ENCODE results near the gene SAPCD2. TPM values are rescaled to one million over a fixed set of nuclear protein-coding genes. Genes with fewer than 3 reads are reported as not detected.

Gene SAPCD2
- total and polyA plus RNA-seq, 9 donors, result 0.10 to 0.62 (median 0.31) TPM; not detected in 2

- intact Hi-C loops (cut with DNase I), result no loop called here
- DNase-seq, result no peak
- H3K36me3 ChIP-seq, result no peaks in the 10 kb centered on the region
- H3K4me3 ChIP-seq, result no peak overlapping the region
- TF ChIP-seq, protein P1, sequence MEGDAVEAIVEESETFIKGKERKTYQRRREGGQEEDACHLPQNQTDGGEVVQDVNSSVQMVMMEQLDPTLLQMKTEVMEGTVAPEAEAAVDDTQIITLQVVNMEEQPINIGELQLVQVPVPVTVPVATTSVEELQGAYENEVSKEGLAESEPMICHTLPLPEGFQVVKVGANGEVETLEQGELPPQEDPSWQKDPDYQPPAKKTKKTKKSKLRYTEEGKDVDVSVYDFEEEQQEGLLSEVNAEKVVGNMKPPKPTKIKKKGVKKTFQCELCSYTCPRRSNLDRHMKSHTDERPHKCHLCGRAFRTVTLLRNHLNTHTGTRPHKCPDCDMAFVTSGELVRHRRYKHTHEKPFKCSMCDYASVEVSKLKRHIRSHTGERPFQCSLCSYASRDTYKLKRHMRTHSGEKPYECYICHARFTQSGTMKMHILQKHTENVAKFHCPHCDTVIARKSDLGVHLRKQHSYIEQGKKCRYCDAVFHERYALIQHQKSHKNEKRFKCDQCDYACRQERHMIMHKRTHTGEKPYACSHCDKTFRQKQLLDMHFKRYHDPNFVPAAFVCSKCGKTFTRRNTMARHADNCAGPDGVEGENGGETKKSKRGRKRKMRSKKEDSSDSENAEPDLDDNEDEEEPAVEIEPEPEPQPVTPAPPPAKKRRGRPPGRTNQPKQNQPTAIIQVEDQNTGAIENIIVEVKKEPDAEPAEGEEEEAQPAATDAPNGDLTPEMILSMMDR (IDR thresholded peaks at IDR 0.05), result no peak
- TF ChIP-seq EP300 (IDR thresholded peaks at IDR 0.05), result no peak
- TF ChIP-seq POLR2A (IDR thresholded peaks at IDR 0.05), result no peak
- no peaks in the 10 kb centered on the region for H3K4me1 ChIP-seq (ENCODE audit: insufficient read depth)
- H3K27ac ChIP-seq, result no peak overlapping the region
- H3K27me3 ChIP-seq, result peaks cover 4% of the 10 kb centered on the region
- H3K9me3 ChIP-seq, result no peaks in the 10 kb centered on the region
- WGBS, 3 donors, result 74 to 95% (median 82%) methylated on average over 2 of the region's 2 CpGs
Measured at GRCh38 chr9:137071282-137071681, 925 bp upstream of the SAPCD2 start.

- Histone ChIP-seq H3K36me3 (no peaks in the 10 kb centered on the region), H3K9me3 (no peaks in the 10 kb centered on the region), H3K4me1 (ENCODE audit: insufficient read depth) (no peaks in the 10 kb centered on the region), H3K27ac (no peak overlapping the region), H3K4me3 (no peak overlapping the region), H3K27me3 (peaks cover 4% of the 10 kb centered on the region)
- DNase-seq, result no peak
- intact Hi-C loops (cut with DNase I), result no loop called here
- TF ChIP-seq, protein P1 (IDR thresholded peaks at IDR 0.05), result no peak
- no peak for TF ChIP-seq EP300 (IDR thresholded peaks at IDR 0.05)
- no peak for TF ChIP-seq POLR2A (IDR thresholded peaks at IDR 0.05)
- 21 to 24% (median 23%) methylated on average over 6 of the region's 6 CpGs for WGBS, 3 donors
Measured at GRCh38 chr9:137070906-137071275, 534 bp upstream of the SAPCD2 start.

DNA sequence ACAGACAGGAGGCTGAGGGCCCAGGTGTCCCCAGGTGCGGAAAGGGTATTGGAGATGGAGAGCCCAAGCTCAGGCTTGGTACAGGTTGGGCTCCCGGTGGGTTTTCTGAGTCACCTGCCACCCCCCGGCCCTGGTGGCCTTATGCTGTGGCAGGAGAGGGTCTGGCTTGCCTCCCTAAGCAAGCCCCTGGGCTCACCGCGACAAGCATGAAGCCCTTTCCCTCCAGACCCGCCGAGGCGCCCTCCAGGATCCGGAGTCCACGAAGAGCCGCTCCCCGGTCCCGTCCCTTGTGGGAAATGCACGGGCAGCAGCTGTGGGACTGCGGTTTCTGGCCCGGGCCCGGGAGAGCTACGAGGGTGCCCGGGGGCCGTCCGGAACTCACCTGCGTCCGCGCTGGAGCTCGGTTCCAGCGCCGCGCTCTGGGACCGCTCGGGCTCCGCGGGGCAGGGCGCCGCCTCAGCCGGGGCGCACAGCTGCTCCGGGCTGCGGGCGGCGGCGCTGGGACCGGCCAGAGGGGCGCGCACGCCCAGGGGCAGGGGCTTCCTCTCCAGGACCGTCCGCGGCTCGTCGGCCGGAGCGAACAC lies 757 bp downstream of the SAPCD2 start:
- intact Hi-C loops (cut with DNase I), result loop anchor here in 1 of 4 donors (5.0 kb wide), 1 partner anchor 42 kb away; the partner anchor contains the start of gene ABCA2
- Histone ChIP-seq H3K9me3 (no peaks in the 10 kb centered on the region), H3K4me3 (no peak overlapping the region), H3K27ac (no peak overlapping the region), H3K4me1 (ENCODE audit: insufficient read depth) (no peaks in the 10 kb centered on the region), H3K36me3 (no peaks in the 10 kb centered on the region), H3K27me3 (peaks cover 4% of the 10 kb centered on the region)
- WGBS, 3 donors, result 4 to 13% (median 5%) methylated on average over 9 to 52 of the region's 52 CpGs
- no peak for DNase-seq
- TF ChIP-seq, protein P1 (IDR thresholded peaks at IDR 0.05), result no peak
- no peak for TF ChIP-seq POLR2A (IDR thresholded peaks at IDR 0.05)

GRCh38 chr9:137068539-137069507 lies 1.5 kb downstream of the SAPCD2 start:
- Histone ChIP-seq H3K36me3 (no peaks in the 10 kb centered on the region), H3K27ac (no peak overlapping the region), H3K27me3 (peaks cover 4% of the 10 kb centered on the region), H3K4me3 (no peak overlapping the region), H3K4me1 (ENCODE audit: insufficient read depth) (no peaks in the 10 kb centered on the region), H3K9me3 (no peaks in the 10 kb centered on the region)
- WGBS, 3 donors, result 83 to 87% (median 85%) methylated on average over 17 of the region's 17 CpGs
- TF ChIP-seq EP300 (IDR thresholded peaks at IDR 0.05) (no peak), POLR2A (IDR thresholded peaks at IDR 0.05) (no peak)
- TF ChIP-seq, protein P1 (IDR thresholded peaks at IDR 0.05), result no peak
- intact Hi-C loops (cut with DNase I), result loop anchor here in 1 of 4 donors (5.0 kb wide), 1 partner anchor 42 kb away; the partner anchor contains the start of gene ABCA2
- no peak for DNase-seq

All from ovary (tissue), 9 donors.